Measurements from ENCODE around the gene CBY1. TPM values are rescaled to one million over a fixed set of nuclear protein-coding genes. Genes with fewer than 3 reads are reported as not detected.
"Not testable (repeated sequence)": the region's sequence is repeated elsewhere in the genome, so short reads cannot be mapped to it uniquely, and the experiment has no call there.

The CBY1 gene
- total RNA-seq, 1 donor from 2014 or later = 14.1 TPM

GRCh38 chr22:38618258-38618657 lies 38.2 kb upstream of the CBY1 start:
- Histone ChIP-seq H3K36me3 (ENCODE audit: control insufficient read depth in 3 of 3, insufficient read depth in 3 of 3, low read length in 3 of 3) (no peaks in the 10 kb centered on the region), H3K4me1 (ENCODE audit: control insufficient read depth in 3 of 3, insufficient read depth in 3 of 3, low read length in 3 of 3) (peaks cover 0 to 9% (median 3%) of the 10 kb centered on the region in 3 donors), H3K9ac (ENCODE audit: low read depth in 1 of 3, low read length in 3 of 3) (no peak overlapping the region), H3K27me3 (ENCODE audit: control insufficient read depth in 3 of 3, insufficient read depth in 3 of 3, low read length in 3 of 3) (no peaks in the 10 kb centered on the region), H3K27ac (ENCODE audit: low read depth, low read length) (no peak overlapping the region), H3K4me3 (ENCODE audit: low read length in 3 of 3) (no peak overlapping the region), H3K9me3 (ENCODE audit: control insufficient read depth in 3 of 3, low read length in 3 of 3) (no peaks in the 10 kb centered on the region)

DNA sequence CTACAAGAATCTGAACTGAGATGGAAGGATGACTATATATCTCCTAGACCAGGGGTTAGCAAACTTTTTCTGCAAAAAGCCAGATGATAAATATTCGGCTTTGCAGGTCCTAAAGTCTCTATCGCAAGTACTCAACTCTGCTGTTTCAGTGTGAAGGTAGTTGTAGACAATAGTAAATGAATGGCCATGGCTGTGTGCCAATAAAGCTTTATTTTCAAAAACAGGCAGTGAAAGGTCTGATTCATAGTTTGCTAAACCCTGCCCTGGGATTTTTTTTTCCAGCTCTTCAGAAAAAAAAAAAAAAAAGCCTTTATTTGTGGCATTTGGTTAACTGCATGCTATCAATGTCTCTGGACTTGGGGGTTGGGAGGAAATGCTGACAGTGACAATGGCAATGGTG lies 37.8 kb upstream of the CBY1 start:
- Histone ChIP-seq H3K9ac (ENCODE audit: low read depth in 1 of 3, low read length in 3 of 3) (no peak overlapping the region), H3K4me3 (ENCODE audit: low read length in 3 of 3) (no peak overlapping the region), H3K9me3 (ENCODE audit: control insufficient read depth in 3 of 3, low read length in 3 of 3) (no peaks in the 10 kb centered on the region), H3K27me3 (ENCODE audit: control insufficient read depth in 3 of 3, insufficient read depth in 3 of 3, low read length in 3 of 3) (no peaks in the 10 kb centered on the region), H3K36me3 (ENCODE audit: control insufficient read depth in 3 of 3, insufficient read depth in 3 of 3, low read length in 3 of 3) (no peaks in the 10 kb centered on the region), H3K27ac (ENCODE audit: low read depth, low read length) (no peak overlapping the region), H3K4me1 (ENCODE audit: control insufficient read depth in 3 of 3, insufficient read depth in 3 of 3, low read length in 3 of 3) (peaks cover 0 to 9% (median 3%) of the 10 kb centered on the region in 3 donors)

DNA sequence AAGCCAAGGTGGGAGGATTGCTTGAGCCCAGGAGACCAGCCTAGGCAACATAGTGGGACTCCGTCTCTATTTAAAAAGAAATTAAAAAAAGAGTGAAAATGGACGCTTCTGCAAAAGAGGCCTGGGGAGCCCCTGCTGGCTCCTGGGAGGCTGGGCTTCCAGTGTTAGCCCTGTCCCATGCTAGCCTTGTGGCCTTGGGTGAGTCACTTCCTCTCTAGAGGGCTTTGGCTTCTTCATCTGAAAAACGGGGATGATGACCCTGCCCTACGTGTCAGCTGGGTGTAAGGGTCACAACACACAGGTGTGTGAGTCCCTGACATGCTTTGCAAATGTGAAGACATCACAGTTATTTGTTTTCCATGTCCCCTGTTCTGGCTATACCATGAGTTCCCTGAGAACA lies 33.1 kb upstream of the CBY1 start:
- no peaks in the 10 kb centered on the region for H3K4me1 ChIP-seq (ENCODE audit: control insufficient read depth in 3 of 3, insufficient read depth in 3 of 3, low read length in 3 of 3)
- no peaks in the 10 kb centered on the region for H3K9me3 ChIP-seq (ENCODE audit: control insufficient read depth in 3 of 3, low read length in 3 of 3)
- H3K9ac ChIP-seq (ENCODE audit: low read depth in 1 of 3, low read length in 3 of 3) = no peak overlapping the region
- no peaks in the 10 kb centered on the region for H3K36me3 ChIP-seq (ENCODE audit: control insufficient read depth in 3 of 3, insufficient read depth in 3 of 3, low read length in 3 of 3)
- no peak overlapping the region for H3K4me3 ChIP-seq (ENCODE audit: low read length in 3 of 3)
- H3K27me3 ChIP-seq (ENCODE audit: control insufficient read depth in 3 of 3, insufficient read depth in 3 of 3, low read length in 3 of 3) = no peaks in the 10 kb centered on the region
- H3K27ac ChIP-seq (ENCODE audit: low read depth, low read length) = no peak overlapping the region

GRCh38 chr22:38628444-38628843 lies 28.0 kb upstream of the CBY1 start:
- H3K4me3 ChIP-seq (ENCODE audit: low read length in 3 of 3) = no peak overlapping the region
- H3K9me3 ChIP-seq (ENCODE audit: control insufficient read depth in 3 of 3, low read length in 3 of 3) = no peaks in the 10 kb centered on the region
- H3K27me3 ChIP-seq (ENCODE audit: control insufficient read depth in 3 of 3, insufficient read depth in 3 of 3, low read length in 3 of 3) = no peaks in the 10 kb centered on the region
- H3K4me1 ChIP-seq (ENCODE audit: control insufficient read depth in 3 of 3, insufficient read depth in 3 of 3, low read length in 3 of 3) = no peaks in the 10 kb centered on the region
- H3K27ac ChIP-seq (ENCODE audit: low read depth, low read length) = no peak overlapping the region
- no peak overlapping the region for H3K9ac ChIP-seq (ENCODE audit: low read depth in 1 of 3, low read length in 3 of 3)
- no peaks in the 10 kb centered on the region for H3K36me3 ChIP-seq (ENCODE audit: control insufficient read depth in 3 of 3, insufficient read depth in 3 of 3, low read length in 3 of 3)

- no peaks in the 10 kb centered on the region for H3K27me3 ChIP-seq (ENCODE audit: control insufficient read depth in 3 of 3, insufficient read depth in 3 of 3, low read length in 3 of 3)
- no peaks in the 10 kb centered on the region for H3K36me3 ChIP-seq (ENCODE audit: control insufficient read depth in 3 of 3, insufficient read depth in 3 of 3, low read length in 3 of 3)
- H3K27ac ChIP-seq (ENCODE audit: low read depth, low read length) = no peak overlapping the region
- H3K4me3 ChIP-seq (ENCODE audit: low read length in 3 of 3) = no peak overlapping the region
- no peak overlapping the region for H3K9ac ChIP-seq (ENCODE audit: low read depth in 1 of 3, low read length in 3 of 3)
- H3K4me1 ChIP-seq (ENCODE audit: control insufficient read depth in 3 of 3, insufficient read depth in 3 of 3, low read length in 3 of 3) = no peaks in the 10 kb centered on the region
- no peaks in the 10 kb centered on the region for H3K9me3 ChIP-seq (ENCODE audit: control insufficient read depth in 3 of 3, low read length in 3 of 3)
Observed at GRCh38 chr22:38629108-38629507, 27.3 kb upstream of the CBY1 start.

GRCh38 chr22:38631724-38632123 lies 24.7 kb upstream of the CBY1 start:
- H3K9me3 ChIP-seq (ENCODE audit: control insufficient read depth in 3 of 3, low read length in 3 of 3) = no peaks in the 10 kb centered on the region
- H3K4me3 ChIP-seq (ENCODE audit: low read length in 3 of 3) = no peak overlapping the region
- H3K27ac ChIP-seq (ENCODE audit: low read depth, low read length) = no peak overlapping the region
- H3K36me3 ChIP-seq (ENCODE audit: control insufficient read depth in 3 of 3, insufficient read depth in 3 of 3, low read length in 3 of 3) = no peaks in the 10 kb centered on the region
- H3K9ac ChIP-seq (ENCODE audit: low read depth in 1 of 3, low read length in 3 of 3) = no peak overlapping the region
- no peaks in the 10 kb centered on the region for H3K27me3 ChIP-seq (ENCODE audit: control insufficient read depth in 3 of 3, insufficient read depth in 3 of 3, low read length in 3 of 3)
- no peaks in the 10 kb centered on the region for H3K4me1 ChIP-seq (ENCODE audit: control insufficient read depth in 3 of 3, insufficient read depth in 3 of 3, low read length in 3 of 3)

DNA sequence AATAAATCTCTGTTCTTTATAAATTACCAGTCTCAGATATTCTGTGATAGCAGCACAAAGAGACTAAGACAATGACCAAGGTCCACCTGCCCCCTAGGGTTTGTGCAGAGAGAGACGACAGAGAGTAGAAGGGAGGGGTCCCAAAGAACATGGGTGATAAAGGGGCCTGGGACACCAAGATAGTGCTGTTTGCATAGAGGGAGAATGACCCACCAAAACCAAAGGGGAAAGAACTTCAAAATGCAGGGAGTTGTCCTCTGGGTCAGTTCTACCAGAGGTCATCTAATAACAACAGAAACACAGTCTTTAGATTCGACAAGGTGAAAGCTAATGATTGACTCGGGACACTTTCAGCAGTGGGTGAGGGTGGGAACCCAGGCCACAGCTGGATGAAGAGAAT lies 23.9 kb upstream of the CBY1 start:
- Histone ChIP-seq H3K9me3 (ENCODE audit: control insufficient read depth in 3 of 3, low read length in 3 of 3) (no peaks in the 10 kb centered on the region), H3K4me3 (ENCODE audit: low read length in 3 of 3) (no peak overlapping the region), H3K36me3 (ENCODE audit: control insufficient read depth in 3 of 3, insufficient read depth in 3 of 3, low read length in 3 of 3) (no peaks in the 10 kb centered on the region), H3K27me3 (ENCODE audit: control insufficient read depth in 3 of 3, insufficient read depth in 3 of 3, low read length in 3 of 3) (no peaks in the 10 kb centered on the region), H3K9ac (ENCODE audit: low read depth in 1 of 3, low read length in 3 of 3) (no peak overlapping the region), H3K4me1 (ENCODE audit: control insufficient read depth in 3 of 3, insufficient read depth in 3 of 3, low read length in 3 of 3) (no peaks in the 10 kb centered on the region), H3K27ac (ENCODE audit: low read depth, low read length) (no peak overlapping the region)

GRCh38 chr22:38638216-38638615 lies 18.2 kb upstream of the CBY1 start:
- Histone ChIP-seq H3K27ac (ENCODE audit: low read depth, low read length) (no peak overlapping the region), H3K9ac (ENCODE audit: low read depth in 1 of 3, low read length in 3 of 3) (no peak overlapping the region), H3K36me3 (ENCODE audit: control insufficient read depth in 3 of 3, insufficient read depth in 3 of 3, low read length in 3 of 3) (no peaks in the 10 kb centered on the region), H3K4me3 (ENCODE audit: low read length in 3 of 3) (no peak overlapping the region), H3K9me3 (ENCODE audit: control insufficient read depth in 3 of 3, low read length in 3 of 3) (no peaks in the 10 kb centered on the region), H3K4me1 (ENCODE audit: control insufficient read depth in 3 of 3, insufficient read depth in 3 of 3, low read length in 3 of 3) (no peaks in the 10 kb centered on the region), H3K27me3 (ENCODE audit: control insufficient read depth in 3 of 3, insufficient read depth in 3 of 3, low read length in 3 of 3) (no peaks in the 10 kb centered on the region)

DNA sequence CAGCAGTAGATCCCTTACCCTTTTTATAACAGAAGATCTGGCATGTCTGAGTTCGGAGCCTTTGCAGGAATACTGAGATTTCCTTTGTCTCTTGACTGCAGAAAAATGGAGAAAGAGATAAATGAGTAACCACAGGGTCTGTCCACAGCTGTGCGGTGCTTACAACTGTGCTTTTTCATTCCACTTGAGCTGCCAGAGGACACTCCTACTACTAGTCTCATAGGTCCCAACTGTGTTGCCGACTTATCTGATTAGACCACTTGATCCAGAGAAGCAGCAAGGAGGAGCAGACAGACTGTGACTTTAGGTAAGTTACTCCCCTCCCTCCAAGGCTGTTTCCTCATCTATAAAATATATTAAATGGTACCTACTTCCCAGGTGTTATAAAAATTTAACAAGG lies 17.7 kb upstream of the CBY1 start:
- no peaks in the 10 kb centered on the region for H3K36me3 ChIP-seq (ENCODE audit: control insufficient read depth in 3 of 3, insufficient read depth in 3 of 3, low read length in 3 of 3)
- no peaks in the 10 kb centered on the region for H3K9me3 ChIP-seq (ENCODE audit: control insufficient read depth in 3 of 3, low read length in 3 of 3)
- H3K4me3 ChIP-seq (ENCODE audit: low read length in 3 of 3) = no peak overlapping the region
- H3K9ac ChIP-seq (ENCODE audit: low read depth in 1 of 3, low read length in 3 of 3) = no peak overlapping the region
- H3K27ac ChIP-seq (ENCODE audit: low read depth, low read length) = no peak overlapping the region
- H3K4me1 ChIP-seq (ENCODE audit: control insufficient read depth in 3 of 3, insufficient read depth in 3 of 3, low read length in 3 of 3) = no peaks in the 10 kb centered on the region
- no peaks in the 10 kb centered on the region for H3K27me3 ChIP-seq (ENCODE audit: control insufficient read depth in 3 of 3, insufficient read depth in 3 of 3, low read length in 3 of 3)

- Histone ChIP-seq H3K9ac (ENCODE audit: low read depth in 1 of 3, low read length in 3 of 3) (no peak overlapping the region), H3K36me3 (ENCODE audit: control insufficient read depth in 3 of 3, insufficient read depth in 3 of 3, low read length in 3 of 3) (no peaks in the 10 kb centered on the region), H3K4me1 (ENCODE audit: control insufficient read depth in 3 of 3, insufficient read depth in 3 of 3, low read length in 3 of 3) (no peaks in the 10 kb centered on the region), H3K27ac (ENCODE audit: low read depth, low read length) (no peak overlapping the region), H3K9me3 (ENCODE audit: control insufficient read depth in 3 of 3, low read length in 3 of 3) (no peaks in the 10 kb centered on the region), H3K4me3 (ENCODE audit: low read length in 3 of 3) (no peak overlapping the region), H3K27me3 (ENCODE audit: control insufficient read depth in 3 of 3, insufficient read depth in 3 of 3, low read length in 3 of 3) (no peaks in the 10 kb centered on the region)
Observed at GRCh38 chr22:38641476-38642040, 14.9 kb upstream of the CBY1 start.

DNA sequence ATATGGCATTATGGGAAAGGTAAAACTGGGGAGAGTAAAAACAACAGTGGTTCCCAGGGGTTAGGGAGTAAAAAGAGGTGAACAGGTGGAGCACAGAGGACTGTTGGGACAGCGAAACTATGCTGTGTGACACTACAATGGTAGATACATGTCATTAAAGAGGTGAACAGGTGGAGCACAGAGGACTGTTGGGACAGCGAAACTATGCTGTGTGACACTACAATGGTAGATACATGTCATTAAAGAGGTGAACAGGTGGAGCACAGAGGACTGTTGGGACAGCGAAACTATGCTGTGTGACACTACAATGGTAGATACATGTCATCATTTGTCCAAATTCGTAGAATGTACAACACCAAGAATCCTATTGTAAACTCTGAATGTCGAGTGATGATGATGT lies 12.2 kb upstream of the CBY1 start:
- H3K9me3 ChIP-seq (ENCODE audit: control insufficient read depth in 3 of 3, low read length in 3 of 3); H3K4me3 ChIP-seq (ENCODE audit: low read length in 3 of 3); H3K36me3 ChIP-seq (ENCODE audit: control insufficient read depth in 3 of 3, insufficient read depth in 3 of 3, low read length in 3 of 3); H3K27ac ChIP-seq (ENCODE audit: low read depth, low read length); H3K27me3 ChIP-seq (ENCODE audit: control insufficient read depth in 3 of 3, insufficient read depth in 3 of 3, low read length in 3 of 3); H3K9ac ChIP-seq (ENCODE audit: low read depth in 1 of 3, low read length in 3 of 3); H3K4me1 ChIP-seq (ENCODE audit: control insufficient read depth in 3 of 3, insufficient read depth in 3 of 3, low read length in 3 of 3): not testable (repeated sequence)

Data from skeletal muscle tissue (tissue), 4 donors.